ENCODE data around the gene BEX5.
"Not testable (repeated sequence)": the region's sequence is repeated elsewhere in the genome, so short reads cannot be mapped to it uniquely, and the experiment has no call there.

BEX5 gene

DNA sequence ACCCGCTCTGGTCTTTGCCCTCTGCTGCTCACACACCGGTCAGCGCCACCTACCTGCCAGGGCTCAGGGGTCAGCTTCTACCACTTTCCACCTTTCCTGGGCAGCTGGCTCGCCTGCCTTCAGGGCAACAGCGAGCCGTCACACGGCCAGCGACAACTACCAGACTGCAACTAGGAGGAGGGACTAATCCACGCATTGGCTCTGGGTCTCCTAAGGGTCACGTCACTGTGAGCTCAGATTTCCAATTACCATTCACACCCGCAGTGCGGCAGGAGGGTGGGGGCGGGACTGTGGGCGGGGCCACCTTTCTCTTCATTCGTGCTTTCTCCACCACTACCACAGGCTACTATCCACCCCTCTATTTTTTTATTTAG, at the start of gene BEX5:
Gene BEX5, minus strand, starts transcription at position 172 of the 374 bp plus-strand sequence. CDS start 1,712 bp downstream, outside the sequence.
- no peak for DNase-seq (ENCODE audit: low spot score)

DNA sequence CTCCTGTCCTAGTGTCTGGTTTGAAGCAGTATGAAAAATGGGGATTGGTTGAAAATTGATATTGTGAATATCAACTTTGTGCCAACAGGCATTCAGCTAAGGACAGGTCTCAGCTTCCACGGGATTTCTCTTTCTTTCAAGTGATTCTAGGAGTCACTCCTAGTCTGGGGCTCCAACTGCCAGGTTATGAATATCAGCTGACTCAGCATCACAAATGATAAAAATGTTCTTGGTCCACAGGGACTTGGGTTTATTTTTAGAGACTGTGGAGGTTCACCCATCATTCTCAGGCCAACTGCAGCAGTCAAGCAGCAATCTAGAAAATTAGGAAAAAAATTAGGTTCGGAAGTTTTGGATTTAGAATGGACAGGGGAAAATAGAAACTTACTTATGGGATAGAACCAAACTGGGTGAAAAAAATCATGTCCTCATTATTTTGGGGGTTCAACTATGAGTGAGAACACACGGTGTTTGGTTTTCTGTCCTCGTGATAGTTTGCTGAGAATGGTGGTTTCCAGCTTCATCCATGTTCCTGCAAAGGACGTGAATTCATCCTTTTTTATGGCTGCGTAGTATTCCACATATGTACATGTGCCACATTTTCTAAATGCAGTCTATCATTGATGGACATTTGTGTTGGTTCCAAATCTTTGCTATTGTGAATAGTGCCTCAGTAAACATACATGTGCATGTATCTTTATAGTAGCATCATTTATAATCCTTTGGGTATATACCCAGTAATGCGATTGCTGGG, 30.4 kb upstream of the BEX5 start:
- DNase-seq (ENCODE audit: low spot score), result no peak

DNA sequence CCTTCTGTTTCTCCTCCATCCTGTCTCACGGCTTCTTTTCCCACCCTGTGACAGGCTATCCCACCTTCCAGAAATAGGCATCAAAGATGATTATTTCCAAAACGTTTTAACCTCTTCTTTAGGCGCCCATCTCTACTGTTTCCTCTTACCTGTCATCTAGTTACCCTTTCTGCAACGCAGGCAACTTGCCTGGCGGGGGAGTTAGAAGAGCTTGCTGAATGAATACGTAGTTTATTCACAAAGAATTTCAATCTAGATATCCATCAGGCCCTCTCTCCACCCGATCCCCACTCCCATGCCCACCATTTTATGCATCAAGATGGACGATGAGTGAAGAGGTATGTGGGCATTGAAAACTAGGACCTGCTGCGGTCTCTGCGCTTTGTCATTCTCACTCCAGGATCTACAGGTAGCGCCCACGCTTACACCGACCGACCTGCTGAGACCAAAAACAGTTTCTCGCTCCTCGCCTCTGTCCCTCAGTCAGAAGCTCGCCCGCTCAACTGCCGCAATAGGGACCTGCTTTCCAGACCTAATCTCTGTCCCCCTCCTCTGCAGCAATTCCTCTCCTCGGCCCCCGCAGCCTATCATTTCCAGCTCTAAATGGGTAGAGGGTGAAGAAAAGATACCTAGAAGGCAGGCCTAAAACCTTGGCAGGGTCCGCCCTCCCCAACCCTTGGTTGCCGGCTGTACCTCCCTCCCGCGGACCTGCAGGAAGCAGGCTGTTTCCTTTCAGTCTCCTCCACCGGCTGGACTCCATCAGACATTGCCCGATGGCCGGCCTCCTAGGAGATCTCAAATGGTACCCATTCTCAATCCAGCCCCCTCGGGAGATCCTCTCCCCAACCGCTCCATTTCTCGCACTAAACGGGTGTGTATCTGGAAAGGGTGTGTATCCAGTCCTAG, 624 bp downstream of the BEX5 start:
- DNase-seq (ENCODE audit: low spot score), result no peak

DNA sequence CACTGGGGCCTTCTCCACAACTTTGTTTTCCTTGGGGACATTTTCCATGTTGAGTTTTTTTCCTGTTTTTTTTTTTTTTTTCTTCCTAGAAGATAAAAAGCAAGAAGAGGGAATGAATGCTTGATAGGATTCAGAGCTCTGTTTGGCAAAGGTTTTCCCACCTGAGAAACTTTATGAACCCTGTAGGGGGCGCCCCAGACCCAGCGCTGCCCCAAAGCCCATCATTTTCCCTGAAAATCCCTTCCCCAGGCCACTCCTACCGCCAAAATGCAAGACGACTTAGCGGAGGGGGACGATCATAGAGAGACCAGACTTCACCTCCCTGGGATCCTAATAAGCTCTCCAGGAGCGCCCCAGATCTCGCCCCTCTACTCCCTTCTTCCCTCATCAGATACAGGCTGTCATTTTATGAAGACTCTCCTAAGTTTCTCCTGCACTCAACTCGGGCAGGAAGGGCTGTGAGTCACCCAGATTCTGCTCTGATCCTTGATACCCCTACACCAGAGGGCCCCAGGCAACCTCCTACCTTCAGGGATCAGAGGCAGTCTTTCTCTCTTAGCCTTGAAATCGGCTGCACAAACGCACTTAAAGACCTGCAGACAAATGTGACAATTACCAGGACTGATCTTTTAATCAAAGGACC, 1.4 kb downstream of the BEX5 start:
- no peak for DNase-seq (ENCODE audit: low spot score)

DNA sequence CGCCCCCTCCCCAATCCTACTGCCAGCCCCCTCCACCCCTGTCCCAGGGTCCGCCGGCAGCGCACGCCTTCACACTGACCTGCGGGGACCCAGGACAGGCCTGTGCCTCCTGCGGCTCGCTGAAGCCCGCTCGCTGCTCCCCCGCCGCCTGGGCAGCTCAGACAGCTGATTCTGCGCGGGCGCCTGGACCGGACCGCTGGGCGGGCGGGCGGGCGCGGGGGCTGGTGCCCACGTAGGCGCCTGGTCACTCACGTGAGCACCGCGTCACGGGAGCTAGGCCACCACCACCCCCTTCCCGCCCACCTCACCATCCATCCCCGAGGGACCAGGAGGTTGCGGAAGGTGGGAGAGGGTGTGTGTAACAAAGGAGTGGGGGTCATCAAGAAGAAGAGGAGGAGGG, 13.5 kb downstream of the BEX5 start, which contains the start of gene TCEAL6:
Gene TCEAL6, minus strand, starts transcription at position 208 of the 400 bp plus-strand sequence.
- DNase-seq (ENCODE audit: low spot score), result not testable (repeated sequence)

DNA sequence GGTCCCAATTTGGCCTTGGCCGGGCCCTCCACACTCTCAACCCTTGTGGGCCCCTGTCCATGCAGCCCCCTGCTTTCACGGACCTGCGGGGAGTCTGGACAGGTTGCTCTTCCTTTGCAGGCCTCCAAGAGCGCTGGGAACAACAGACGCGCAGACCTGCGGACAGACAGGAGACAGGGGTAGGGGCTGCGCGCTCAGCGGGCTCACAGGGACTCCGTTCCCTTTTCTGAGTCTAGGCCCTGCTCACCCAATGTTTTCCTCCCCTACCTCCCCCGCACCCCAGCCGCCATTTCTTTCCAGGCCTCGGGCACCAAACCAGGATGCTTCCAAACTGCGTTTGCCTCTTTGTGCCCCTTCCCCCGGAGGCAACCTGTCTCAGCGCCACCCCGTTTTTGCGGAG, 14.1 kb downstream of the BEX5 start:
- DNase-seq (ENCODE audit: low spot score), result not testable (repeated sequence)

DNA sequence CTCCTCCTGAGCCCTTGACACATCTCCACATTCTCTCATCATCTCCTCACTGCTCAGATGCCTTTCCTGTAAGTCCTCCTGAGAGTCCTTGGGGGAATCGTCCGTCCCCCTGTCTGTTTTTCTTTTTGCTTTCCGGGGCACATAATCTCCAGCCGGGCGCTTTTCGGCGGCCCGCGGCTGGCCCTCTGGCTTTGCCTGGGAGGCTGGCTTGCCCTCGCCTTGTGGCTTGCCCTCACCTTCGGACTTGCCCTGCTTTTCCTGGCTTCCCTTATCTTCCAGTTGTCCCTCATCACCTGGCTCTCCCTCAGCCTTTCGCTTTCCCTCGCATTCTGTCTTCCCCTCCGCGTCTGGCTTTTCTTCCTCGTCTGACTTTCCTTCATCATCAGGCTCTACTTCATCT, 14.9 kb downstream of the BEX5 start:
- not testable (repeated sequence) for DNase-seq (ENCODE audit: low spot score)

DNA sequence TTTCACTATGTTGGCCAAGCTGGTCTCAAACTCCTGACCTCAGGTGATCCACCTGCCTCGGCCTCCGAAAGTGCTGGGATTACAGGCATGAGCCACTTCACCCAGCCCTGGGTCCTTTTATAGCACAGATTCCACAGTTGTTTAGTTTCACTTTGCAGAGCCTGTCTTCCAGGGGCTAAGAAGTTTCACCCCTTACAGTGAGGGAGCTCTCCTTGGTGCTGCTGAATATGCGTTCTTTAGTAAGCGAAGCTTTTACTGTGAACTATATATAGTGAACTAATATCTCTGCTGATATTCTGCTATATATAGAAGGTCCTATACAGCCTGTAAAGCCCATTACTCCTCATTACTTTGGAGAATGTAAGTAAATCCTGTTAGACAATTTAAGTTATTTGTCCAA, 17.7 kb downstream of the BEX5 start:
- no peak for DNase-seq (ENCODE audit: low spot score)

DNA sequence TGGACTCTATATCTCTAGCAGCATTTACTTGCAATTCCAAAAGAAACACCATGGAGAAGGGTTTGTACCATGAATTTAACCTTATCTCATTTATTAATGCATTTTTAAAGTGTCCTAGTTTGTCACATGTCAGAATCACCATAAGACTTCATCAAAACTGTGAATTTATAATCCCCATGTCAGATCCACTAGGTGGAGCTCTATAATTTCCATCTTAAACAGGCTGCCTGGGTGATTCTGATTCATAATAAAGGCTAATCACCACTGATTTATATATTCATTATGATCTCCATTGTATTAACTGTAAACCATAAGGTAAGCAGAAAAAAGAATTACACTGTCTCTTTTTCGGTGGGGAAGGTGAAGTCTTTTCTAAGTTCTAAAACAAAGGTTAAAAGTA, 26.3 kb downstream of the BEX5 start:
- no peak for DNase-seq (ENCODE audit: low spot score)

DNA sequence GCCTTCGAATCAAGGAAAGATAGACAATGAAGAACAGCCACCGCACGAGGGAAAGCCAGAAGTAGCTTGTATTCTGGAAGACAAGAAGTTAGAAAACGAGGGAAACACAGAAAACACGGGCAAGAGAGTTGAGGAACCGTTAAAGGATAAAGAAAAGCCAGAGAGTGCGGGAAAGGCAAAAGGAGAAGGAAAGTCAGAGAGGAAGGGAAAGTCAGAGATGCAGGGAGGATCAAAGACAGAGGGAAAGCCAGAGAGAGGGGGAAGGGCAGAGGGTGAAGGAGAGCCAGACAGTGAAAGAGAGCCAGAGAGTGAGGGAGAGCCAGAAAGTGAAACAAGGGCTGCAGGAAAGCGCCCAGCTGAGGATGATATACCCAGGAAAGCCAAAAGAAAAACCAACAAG, 28.9 kb downstream of the BEX5 start:
- DNase-seq (ENCODE audit: low spot score), result no peak

DNA sequence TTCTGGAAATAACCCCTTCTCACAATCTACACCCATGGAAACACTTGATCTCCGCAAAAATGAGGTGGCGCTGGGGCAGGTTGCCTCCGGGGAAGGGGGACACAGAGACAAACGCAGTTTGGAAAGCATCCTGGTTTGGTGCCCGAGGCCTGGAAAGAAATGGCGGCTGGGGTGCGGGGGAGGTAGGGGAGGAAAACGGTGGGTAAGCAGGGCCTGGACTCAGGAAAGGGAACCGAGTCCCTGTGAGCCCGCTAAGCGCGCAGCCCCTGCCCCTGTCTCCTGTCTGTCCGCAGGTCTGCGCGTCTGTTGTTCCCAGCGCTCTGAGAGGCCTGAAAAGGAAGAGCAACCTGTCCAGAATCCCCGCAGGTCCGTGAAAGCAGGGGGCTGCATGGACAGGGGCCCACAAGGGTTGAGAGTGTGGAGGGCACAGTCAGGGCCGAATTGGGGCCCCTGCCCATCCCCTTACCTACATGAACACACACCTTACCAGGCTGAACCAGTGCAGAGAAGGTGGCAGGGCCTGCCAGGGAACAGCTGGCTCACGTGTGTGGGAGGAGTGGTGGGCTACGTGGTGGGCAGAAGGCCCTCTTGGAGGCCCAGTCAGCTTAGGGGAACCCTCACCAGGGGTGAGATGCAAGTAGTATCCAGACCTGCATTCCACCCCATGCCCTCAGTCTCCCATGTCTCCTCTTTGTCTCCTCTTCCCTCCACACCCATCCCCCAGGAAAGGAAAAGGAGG, 29.5 kb downstream of the BEX5 start:
- not testable (repeated sequence) for DNase-seq (ENCODE audit: low spot score)

DNA sequence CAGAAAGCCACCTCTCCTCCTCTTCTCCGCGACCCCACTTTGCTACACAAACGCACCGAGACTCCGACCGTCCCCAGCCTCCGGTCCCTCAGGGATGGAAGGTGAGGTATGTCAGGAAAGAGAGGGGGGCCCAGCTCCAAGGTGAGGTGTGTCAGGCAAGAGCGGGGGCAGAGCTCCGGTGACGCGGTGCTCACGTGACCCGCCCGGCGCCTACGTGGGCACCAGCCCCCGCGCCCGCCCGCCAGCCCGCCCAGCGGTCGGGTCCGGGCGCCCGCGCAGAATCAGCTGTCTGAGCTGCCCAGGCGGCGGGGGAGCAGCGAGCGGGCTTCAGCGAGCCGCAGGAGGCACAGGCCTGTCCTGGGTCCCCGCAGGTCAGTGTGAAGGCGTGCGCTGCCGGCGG, 30.3 kb downstream of the BEX5 start, which contains the start of gene TCEAL2:
Gene TCEAL2, plus strand, starts transcription at position 244 of the 400 bp plus-strand sequence. CDS start 1,152 bp downstream, outside the sequence.
- DNase-seq (ENCODE audit: low spot score), result not testable (repeated sequence)

DNA sequence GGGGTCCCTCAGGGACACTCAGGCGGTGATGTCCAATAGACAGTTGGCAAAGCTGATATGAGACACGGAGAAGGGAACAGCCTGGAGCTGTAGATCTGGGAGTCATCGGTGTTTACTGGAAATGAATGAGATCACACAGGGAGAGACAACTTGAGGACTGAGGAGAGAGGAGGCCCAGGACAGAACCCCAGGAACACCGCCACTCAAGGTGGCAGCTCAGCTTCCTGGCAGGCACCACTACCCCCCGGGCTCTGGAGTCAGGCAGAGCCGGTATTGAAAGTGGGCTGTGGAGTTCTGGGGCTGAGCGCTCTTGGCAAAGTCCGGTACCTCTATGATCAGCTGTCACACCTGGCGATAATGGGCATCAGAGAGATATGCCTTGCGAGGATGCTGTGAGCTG, 30.8 kb downstream of the BEX5 start:
- DNase-seq (ENCODE audit: low spot score), result not testable (repeated sequence)

DNA sequence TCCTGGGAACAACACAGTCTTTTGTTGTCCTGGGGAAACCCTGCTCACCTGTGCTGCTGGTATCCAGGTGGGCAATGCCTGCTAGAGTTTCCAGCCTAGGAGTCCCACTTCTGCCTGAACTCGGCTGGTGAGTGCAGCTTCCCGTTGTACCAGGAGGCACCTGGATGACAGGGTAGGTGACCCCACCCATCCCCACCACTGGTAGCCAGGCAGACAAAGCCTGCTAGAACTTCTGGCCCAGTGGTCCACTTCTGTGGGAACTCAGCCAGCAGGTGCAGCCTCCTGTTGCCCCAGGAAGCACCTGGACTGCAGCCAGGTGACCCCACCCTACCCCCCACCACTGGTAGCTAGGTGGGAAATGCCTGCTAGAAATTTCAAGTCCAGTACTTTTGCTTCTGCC, 40.0 kb downstream of the BEX5 start:
- no peak for DNase-seq (ENCODE audit: low spot score)

DNA sequence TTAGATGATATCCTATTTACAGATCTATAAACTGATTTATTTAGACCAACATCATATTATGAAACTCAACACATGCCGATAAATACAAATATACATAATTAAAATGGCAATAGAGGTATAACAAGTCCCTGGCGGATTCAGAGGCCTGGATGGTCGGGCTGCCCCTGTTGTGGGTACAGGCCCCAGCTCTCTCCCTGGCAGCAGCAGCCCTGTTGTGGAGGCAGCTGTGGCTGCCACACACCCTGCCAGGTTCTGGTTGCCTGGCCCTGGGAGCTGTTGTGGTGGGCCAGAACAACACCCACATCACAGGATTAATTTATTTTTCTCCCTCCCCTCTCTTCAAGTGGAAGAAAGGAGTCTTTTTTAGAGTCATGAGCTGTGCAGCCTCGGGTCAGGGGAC, 42.4 kb downstream of the BEX5 start:
- no peak for DNase-seq (ENCODE audit: low spot score)

Data from left forelimb (tissue), 1 donor.